K562 (cell line): Measurements from ENCODE around the gene TRIM33. TPM values are rescaled to one million over a fixed set of nuclear protein-coding genes. Genes with fewer than 3 reads are reported as not detected.

Source experiments
- ATAC-seq: fragments of 200-7000 bp; cut with Tn5 transposase; 3 replicates; pipeline ENCODE4 v1.9.1; 2020; ENCODE audit warnings: moderate library complexity
- BruUV-seq: library from RNA; stranded (reverse); fragments of 400-500 nt; replicated peaks from 2 replicates; lab custom pipeline; 2021; lab: Mats Ljungman, UMichigan
- CTCF ChIA-PET: fragments of 300-600 bp; formaldehyde crosslinking; extraction: SDS; loops from one replicate; lab custom pipeline; 2021; ENCODE audit warnings: low intra/inter-chr PET ratio; lab: Yijun Ruan, JAX
- POLR2A ChIA-PET: fragments of 300-600, 350-650 bp; sonication (Branson Sonifier 250); formaldehyde crosslinking; extraction: SDS; loops from one replicate; lab custom pipeline; 2021; ENCODE audit warnings: antibody characterized with exemption, inconsistent platforms; lab: Yijun Ruan, JAX
- DNase-seq, 4 experiments: peaks; one replicate each; pipeline versions ENCODE4 v3.0.0 to v3.0.0-alpha.2; 2011 to 2018; ENCODE audit warnings: low spot score in 3 of 4, mixed read lengths in 3 of 4; ENCODE audit errors: extremely low read depth in 1 of 4
- FAIRE-seq: peaks from 2 replicates; lab custom pipeline; 2011; peaks lifted over from hg19 to GRCh38; lab: Jason Lieb, UNC
- H2AFZ ChIP-seq: 2 replicates; pipeline ENCODE4 v1.6.0; 2011; ENCODE audit warnings: low read depth, low read length, control low read depth, inconsistent platforms
- H3K27ac ChIP-seq: fragments of 200-600 bp; 3 replicates; pipeline ENCODE4 v1.8.0; 2011; ENCODE audit warnings: low read depth, mild to moderate bottlenecking, control low read depth, inconsistent platforms, low read length, moderate library complexity, mixed read lengths; ENCODE audit errors: extremely low read depth
- H3K27me3 ChIP-seq, 2 experiments: fragments of 300-600 bp in 1 of 2; 2 replicates in 1 of 2; 3 replicates in 1 of 2; pipeline versions ENCODE4 v1.6.0 to v1.8.0; 2011; ENCODE audit warnings: inconsistent platforms in 2 of 2, low read length in 2 of 2, mild to moderate bottlenecking in 1 of 2, mixed read lengths in 1 of 2, moderate library complexity in 1 of 2; ENCODE audit not compliant: control insufficient read depth in 2 of 2, insufficient read depth in 2 of 2
- H3K36me3 ChIP-seq: fragments of 300-600 bp; 3 replicates; pipeline ENCODE4 v1.8.0; 2011; ENCODE audit warnings: mild to moderate bottlenecking, low read length, inconsistent platforms; ENCODE audit not compliant: control insufficient read depth, insufficient read depth
- H3K4me1 ChIP-seq, 2 experiments: fragments of 200-600 bp in 1 of 2; replicated peaks in 1 of 2; 2 replicates in 1 of 2; 3 replicates in 1 of 2; pipeline versions ENCODE4 v1.5.1 to v1.8.0; 2011; ENCODE audit warnings: inconsistent platforms in 2 of 2, low read length in 2 of 2, mild to moderate bottlenecking in 1 of 2, mixed read lengths in 1 of 2, moderate library complexity in 1 of 2; ENCODE audit not compliant: control insufficient read depth in 2 of 2, insufficient read depth in 2 of 2
- H3K4me2 ChIP-seq: 2 replicates; pipeline ENCODE4 v1.6.1; 2011; ENCODE audit warnings: low read length, control low read depth, inconsistent platforms, mixed read lengths; ENCODE audit not compliant: insufficient read depth
- H3K4me3 ChIP-seq: fragments of 200-600 bp; sonication (generic), shearing (Covaris generic); 2 replicates; pipeline ENCODE4 v1.5.1; 2016; ENCODE audit warnings: control low read depth, inconsistent platforms
- H3K79me2 ChIP-seq: fragments of 200-600 bp; 3 replicates; pipeline ENCODE4 v1.8.0; 2011; ENCODE audit warnings: low read length, inconsistent platforms; ENCODE audit not compliant: control insufficient read depth, insufficient read depth
- H3K9ac ChIP-seq, 2 experiments: 2 replicates each; pipeline versions ENCODE4 v1.6.0 to v1.6.1; 2011; ENCODE audit warnings: low read depth in 2 of 2, low read length in 2 of 2, control low read depth in 1 of 2, inconsistent platforms in 1 of 2, mild to moderate bottlenecking in 1 of 2, mixed read lengths in 1 of 2; ENCODE audit not compliant: insufficient read depth in 1 of 2
- H3K9me1 ChIP-seq: one replicate; pipeline ENCODE4 v1.6.0; 2011; ENCODE audit warnings: inconsistent platforms, mild to moderate bottlenecking, low read length, moderate library complexity; ENCODE audit not compliant: control insufficient read depth, insufficient read depth
- H3K9me3 ChIP-seq: replicated peaks from 2 replicates; pipeline ENCODE4 v1.5.1; 2011; ENCODE audit warnings: low read depth, low read length, inconsistent platforms; ENCODE audit not compliant: control insufficient read depth, insufficient read depth
- H4K20me1 ChIP-seq: replicated peaks from 2 replicates; pipeline ENCODE4 v1.6.1; 2011; ENCODE audit warnings: low read length, inconsistent platforms, mixed read lengths; ENCODE audit not compliant: control insufficient read depth, insufficient read depth
- OTX1 ChIP-seq: fragments of 450-650 bp; formaldehyde crosslinking; IDR thresholded peaks from 2 replicates; pipeline ENCODE4 v1.4.0; 2022; ENCODE audit warnings: mild to moderate bottlenecking
- TBP ChIP-seq: optimal IDR thresholded peaks from 2 replicates; pipeline ENCODE3; 2011; ENCODE audit warnings: low read depth, low read length, improper control_type of control experiment
- ZBTB11 ChIP-seq, 3 experiments: fragments of 200-800 bp in 1 of 3; fragments of 250-450 bp in 1 of 3; fragments of 450-650 bp in 1 of 3; sonication (Bioruptor Pico) in 1 of 3; sonication (Bioruptor generic) in 1 of 3; formaldehyde crosslinking in 1 of 3; IDR thresholded peaks; 2 replicates each; pipeline versions ENCODE4 v1.6.1 to v1.8.0; 2016 to 2022; ENCODE audit warnings: mild to moderate bottlenecking in 2 of 3, missing genetic modification characterization in 2 of 3, missing compliant biosample characterization in 1 of 3, moderate library complexity in 1 of 3
- WGBS: fragments of 100-300 bp; shearing (Covaris generic); methylation state at CpG from one replicate; pipeline ENCODE4 v1.1.6; 2016; ENCODE audit warnings: low coverage, mixed read lengths; ENCODE audit not compliant: insufficient coverage; ENCODE audit errors: missing lambda C conversion rate; 5-methylcytosine and 5-hydroxymethylcytosine counted together
- in situ Hi-C: fragments of 300-500 bp; cut with MboI; formaldehyde crosslinking; loops from 4 replicates; pipeline ENCODE4 v1.15.0; 2018; ENCODE audit warnings: inconsistent platforms, mixed read lengths
- intact Hi-C: fragments of 100-400 bp; cut with micrococcal nuclease; formaldehyde crosslinking; loops from 2 replicates; pipeline ENCODE4 v1.14.2; 2022
- polyA plus RNA-seq, 8 experiments: library from polyadenylated mRNA; depleted of rRNA in 4 of 8; stranded (reverse) in 5 of 8; unstranded in 3 of 8; fragments of >200 nt; fragmentation: Nextera tagmentation in 2 of 8; fragmentation: Illumina TruSeq in 1 of 8; extraction: Ambion mirVana in 2 of 8; extraction: Trizol in 1 of 8; gene quantifications; 2 replicates each; pipeline versions ENCODE4 v1.2.1 to v1.2.3, GENCODE V29; 2011 to 2014; ENCODE audit warnings: inconsistent platforms in 1 of 8, missing spikeins in 1 of 8
- total RNA-seq, 7 experiments: library from RNA; depleted of rRNA in 6 of 7; stranded (reverse); fragments of >200 nt in 6 of 7; fragmentation: Illumina TruSeq in 2 of 7; extraction: Trizol in 2 of 7; gene quantifications; 2 replicates each; pipeline versions ENCODE4 v1.2.1 to v1.2.3, GENCODE V29; 2011 to 2021; ENCODE audit warnings: low replicate concordance in 1 of 7

TRIM33 gene
- total and polyA plus RNA-seq, 9 of the 15 experiments (the other 6 are each of a cell fraction or from before 2014, with no cell fraction given): 9.3 to 58.4 (median 40.2) TPM

- no peak overlapping the region for H3K9ac ChIP-seq
- DNase-seq: no peak
- H3K4me2 ChIP-seq: no peak overlapping the region
- H3K27ac ChIP-seq: no peak overlapping the region
- no peak overlapping the region for H3K4me3 ChIP-seq
- no peaks in the 10 kb centered on the region for H4K20me1 ChIP-seq
- H3K9me3 ChIP-seq: no peaks in the 10 kb centered on the region
- ChIA-PET POLR2A (interaction anchor here (0.6 kb wide), 1 partner anchor 387 kb away, joined by 4 read pairs; no protein-coding TSS in a partner anchor), CTCF (interaction anchor here (0.7 kb wide), 1 partner anchor 1549 kb away, joined by 3 read pairs; no protein-coding TSS in a partner anchor)
- in situ Hi-C loops (no loop called here), intact Hi-C loops (no loop called here)
- no peaks in the 10 kb centered on the region; a peak in 1 of 5 replicates for H3K27me3 ChIP-seq
- H2AFZ ChIP-seq: no peak overlapping the region
- H3K79me2 ChIP-seq: no peaks in the 10 kb centered on the region
- no peaks in the 10 kb centered on the region for H3K9me1 ChIP-seq
- TF ChIP-seq ZBTB11 (CRISPR knock-in tag; IDR thresholded peaks at IDR 0.05) (peak in 1 of 3 experiments; percentile 21; a peak in 1 of 6 replicates), OTX1 (CRISPR knock-in tag) (no peak), TBP (no peak)
- TF ChIP-seq, all 486 proteins: peak for 1
- peaks cover 6 to 13% of the 10 kb centered on the region in 2 experiments; a peak in 4 of 5 replicates for H3K4me1 ChIP-seq
- FAIRE-seq (no peak), ATAC-seq (no peak)
- no TSS peak for BruUV-seq
- 45% methylated on average over 10 of the region's 10 CpGs for WGBS
- H3K36me3 ChIP-seq: no peaks in the 10 kb centered on the region
Observed at GRCh38 chr1:114350731-114351445, 160.1 kb downstream of the TRIM33 start.
